ENCODE data around the gene JAZF1.

JAZF1 gene

DNA sequence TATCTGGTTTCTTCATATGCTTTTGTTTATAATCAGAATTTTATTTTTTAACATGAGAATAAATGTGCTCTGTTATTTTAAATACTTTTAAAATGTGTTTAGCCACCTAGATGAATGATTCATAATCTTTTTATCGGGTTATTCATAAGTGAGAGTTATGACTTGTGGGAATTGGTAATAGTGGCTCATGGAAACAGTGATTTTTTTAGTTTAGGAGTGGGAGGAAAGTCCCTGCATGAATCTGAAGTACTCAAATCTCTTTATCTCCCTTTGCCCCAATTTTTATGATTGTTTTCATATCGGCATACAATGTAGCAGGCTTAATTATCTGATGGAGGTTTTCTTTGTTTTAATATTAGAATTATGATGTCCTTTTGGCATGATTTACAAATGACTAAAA, 397.7 kb downstream of the JAZF1 start:
- H3K27me3 ChIP-seq (ENCODE audit: insufficient read depth, poor library complexity, severe bottlenecking): no peaks in the 10 kb centered on the region
- DNase-seq (ENCODE audit: low read depth in 1 of 2, low spot score in 1 of 2): no peak
- H3K4me3 ChIP-seq (replicated peaks; ENCODE audit: insufficient read depth, low read length): no peak overlapping the region
- TF ChIP-seq, protein P1, sequence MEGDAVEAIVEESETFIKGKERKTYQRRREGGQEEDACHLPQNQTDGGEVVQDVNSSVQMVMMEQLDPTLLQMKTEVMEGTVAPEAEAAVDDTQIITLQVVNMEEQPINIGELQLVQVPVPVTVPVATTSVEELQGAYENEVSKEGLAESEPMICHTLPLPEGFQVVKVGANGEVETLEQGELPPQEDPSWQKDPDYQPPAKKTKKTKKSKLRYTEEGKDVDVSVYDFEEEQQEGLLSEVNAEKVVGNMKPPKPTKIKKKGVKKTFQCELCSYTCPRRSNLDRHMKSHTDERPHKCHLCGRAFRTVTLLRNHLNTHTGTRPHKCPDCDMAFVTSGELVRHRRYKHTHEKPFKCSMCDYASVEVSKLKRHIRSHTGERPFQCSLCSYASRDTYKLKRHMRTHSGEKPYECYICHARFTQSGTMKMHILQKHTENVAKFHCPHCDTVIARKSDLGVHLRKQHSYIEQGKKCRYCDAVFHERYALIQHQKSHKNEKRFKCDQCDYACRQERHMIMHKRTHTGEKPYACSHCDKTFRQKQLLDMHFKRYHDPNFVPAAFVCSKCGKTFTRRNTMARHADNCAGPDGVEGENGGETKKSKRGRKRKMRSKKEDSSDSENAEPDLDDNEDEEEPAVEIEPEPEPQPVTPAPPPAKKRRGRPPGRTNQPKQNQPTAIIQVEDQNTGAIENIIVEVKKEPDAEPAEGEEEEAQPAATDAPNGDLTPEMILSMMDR (IDR thresholded peaks at IDR 0.05; ENCODE audit: insufficient read depth, low read length): no peak
- TF ChIP-seq GABPA (IDR thresholded peaks at IDR 0.05; ENCODE audit: low read depth) (no peak), POLR2AphosphoS5 (IDR thresholded peaks at IDR 0.05; ENCODE audit: low read depth) (no peak), SPI1 (IDR thresholded peaks at IDR 0.05; ENCODE audit: borderline replicate concordance, low read depth) (no peak)
- no peak overlapping the region for H3K27ac ChIP-seq (replicated peaks)

DNA sequence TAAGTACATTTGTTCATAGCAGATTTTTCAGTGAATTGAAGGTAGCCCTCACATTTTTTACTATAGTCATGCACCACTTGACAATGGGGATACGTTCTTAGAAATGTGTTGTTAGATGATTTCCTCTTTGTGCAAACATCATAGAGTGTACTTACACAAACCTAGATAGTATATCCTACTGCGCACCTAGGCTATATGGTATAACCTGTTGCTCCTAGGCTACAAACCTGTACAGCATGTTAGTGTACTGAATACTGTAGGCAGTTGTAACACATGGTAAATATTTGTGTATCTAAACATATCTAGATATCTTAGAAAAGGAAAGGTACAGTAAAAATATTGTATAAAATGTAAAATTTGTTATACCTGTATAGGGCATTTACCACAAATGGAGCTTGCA, 399.4 kb downstream of the JAZF1 start:
- TF ChIP-seq GABPA (IDR thresholded peaks at IDR 0.05; ENCODE audit: low read depth) (no peak), POLR2AphosphoS5 (IDR thresholded peaks at IDR 0.05; ENCODE audit: low read depth) (no peak), SPI1 (IDR thresholded peaks at IDR 0.05; ENCODE audit: borderline replicate concordance, low read depth) (no peak)
- TF ChIP-seq, protein P1 (IDR thresholded peaks at IDR 0.05; ENCODE audit: insufficient read depth, low read length): no peak
- TF ChIP-seq, protein P2, sequence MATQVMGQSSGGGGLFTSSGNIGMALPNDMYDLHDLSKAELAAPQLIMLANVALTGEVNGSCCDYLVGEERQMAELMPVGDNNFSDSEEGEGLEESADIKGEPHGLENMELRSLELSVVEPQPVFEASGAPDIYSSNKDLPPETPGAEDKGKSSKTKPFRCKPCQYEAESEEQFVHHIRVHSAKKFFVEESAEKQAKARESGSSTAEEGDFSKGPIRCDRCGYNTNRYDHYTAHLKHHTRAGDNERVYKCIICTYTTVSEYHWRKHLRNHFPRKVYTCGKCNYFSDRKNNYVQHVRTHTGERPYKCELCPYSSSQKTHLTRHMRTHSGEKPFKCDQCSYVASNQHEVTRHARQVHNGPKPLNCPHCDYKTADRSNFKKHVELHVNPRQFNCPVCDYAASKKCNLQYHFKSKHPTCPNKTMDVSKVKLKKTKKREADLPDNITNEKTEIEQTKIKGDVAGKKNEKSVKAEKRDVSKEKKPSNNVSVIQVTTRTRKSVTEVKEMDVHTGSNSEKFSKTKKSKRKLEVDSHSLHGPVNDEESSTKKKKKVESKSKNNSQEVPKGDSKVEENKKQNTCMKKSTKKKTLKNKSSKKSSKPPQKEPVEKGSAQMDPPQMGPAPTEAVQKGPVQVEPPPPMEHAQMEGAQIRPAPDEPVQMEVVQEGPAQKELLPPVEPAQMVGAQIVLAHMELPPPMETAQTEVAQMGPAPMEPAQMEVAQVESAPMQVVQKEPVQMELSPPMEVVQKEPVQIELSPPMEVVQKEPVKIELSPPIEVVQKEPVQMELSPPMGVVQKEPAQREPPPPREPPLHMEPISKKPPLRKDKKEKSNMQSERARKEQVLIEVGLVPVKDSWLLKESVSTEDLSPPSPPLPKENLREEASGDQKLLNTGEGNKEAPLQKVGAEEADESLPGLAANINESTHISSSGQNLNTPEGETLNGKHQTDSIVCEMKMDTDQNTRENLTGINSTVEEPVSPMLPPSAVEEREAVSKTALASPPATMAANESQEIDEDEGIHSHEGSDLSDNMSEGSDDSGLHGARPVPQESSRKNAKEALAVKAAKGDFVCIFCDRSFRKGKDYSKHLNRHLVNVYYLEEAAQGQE (IDR thresholded peaks at IDR 0.05; ENCODE audit: insufficient replicate concordance, low read depth): no peak
- no peak for DNase-seq (ENCODE audit: low read depth in 1 of 2, low spot score in 1 of 2)
- Histone ChIP-seq H3K27me3 (ENCODE audit: insufficient read depth, poor library complexity, severe bottlenecking) (no peaks in the 10 kb centered on the region), H3K27ac (replicated peaks) (no peak overlapping the region), H3K4me3 (replicated peaks; ENCODE audit: insufficient read depth, low read length) (no peak overlapping the region)

Measured in HL-60 (cell line).